ENCODE data around the gene SORCS2. TPM values are rescaled to one million over a fixed set of nuclear protein-coding genes. Genes with fewer than 3 reads are reported as not detected.

The SORCS2 gene
- total RNA-seq, 2 donors from 2014 or later = 0.68 to 0.92 TPM

DNA sequence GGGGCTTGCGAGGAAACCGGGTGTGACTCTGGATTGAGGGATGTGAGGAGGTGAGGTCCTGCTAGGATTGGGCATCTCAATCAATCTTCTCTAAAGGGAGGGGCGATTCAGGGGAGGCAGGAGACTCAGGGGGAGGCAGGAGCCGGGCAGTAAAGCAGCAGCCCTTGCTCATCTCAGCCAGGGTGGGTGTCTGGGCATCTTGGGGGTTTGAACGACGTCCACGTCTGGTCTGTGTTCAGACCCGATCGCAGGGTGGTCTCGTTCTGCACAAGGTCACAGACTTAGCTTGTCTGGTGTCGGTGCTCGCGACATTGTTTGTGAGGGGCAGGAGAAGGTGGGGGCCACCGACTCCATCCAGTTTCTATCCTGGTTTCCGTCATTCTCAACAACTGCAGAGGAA, 473.7 kb downstream of the SORCS2 start:
- no peak overlapping the region for H3K27ac ChIP-seq
- no peaks in the 10 kb centered on the region for H3K36me3 ChIP-seq
- H3K4me3 ChIP-seq = no peak overlapping the region
- H3K4me1 ChIP-seq (ENCODE audit: control insufficient read depth in 1 of 2, low read depth in 2 of 2) = no peaks in the 10 kb centered on the region
- no peaks in the 10 kb centered on the region for H3K27me3 ChIP-seq (replicated peaks; ENCODE audit: insufficient read depth)
- DNase-seq (ENCODE audit: low spot score) (no peak), ATAC-seq (ENCODE audit: insufficient number of reproducible peaks, low FRiP score, low read depth) (no peak)
- H3K9me3 ChIP-seq = no peaks in the 10 kb centered on the region
- TF ChIP-seq, protein P1, sequence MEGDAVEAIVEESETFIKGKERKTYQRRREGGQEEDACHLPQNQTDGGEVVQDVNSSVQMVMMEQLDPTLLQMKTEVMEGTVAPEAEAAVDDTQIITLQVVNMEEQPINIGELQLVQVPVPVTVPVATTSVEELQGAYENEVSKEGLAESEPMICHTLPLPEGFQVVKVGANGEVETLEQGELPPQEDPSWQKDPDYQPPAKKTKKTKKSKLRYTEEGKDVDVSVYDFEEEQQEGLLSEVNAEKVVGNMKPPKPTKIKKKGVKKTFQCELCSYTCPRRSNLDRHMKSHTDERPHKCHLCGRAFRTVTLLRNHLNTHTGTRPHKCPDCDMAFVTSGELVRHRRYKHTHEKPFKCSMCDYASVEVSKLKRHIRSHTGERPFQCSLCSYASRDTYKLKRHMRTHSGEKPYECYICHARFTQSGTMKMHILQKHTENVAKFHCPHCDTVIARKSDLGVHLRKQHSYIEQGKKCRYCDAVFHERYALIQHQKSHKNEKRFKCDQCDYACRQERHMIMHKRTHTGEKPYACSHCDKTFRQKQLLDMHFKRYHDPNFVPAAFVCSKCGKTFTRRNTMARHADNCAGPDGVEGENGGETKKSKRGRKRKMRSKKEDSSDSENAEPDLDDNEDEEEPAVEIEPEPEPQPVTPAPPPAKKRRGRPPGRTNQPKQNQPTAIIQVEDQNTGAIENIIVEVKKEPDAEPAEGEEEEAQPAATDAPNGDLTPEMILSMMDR (IDR thresholded peaks at IDR 0.05) = no peak

DNA sequence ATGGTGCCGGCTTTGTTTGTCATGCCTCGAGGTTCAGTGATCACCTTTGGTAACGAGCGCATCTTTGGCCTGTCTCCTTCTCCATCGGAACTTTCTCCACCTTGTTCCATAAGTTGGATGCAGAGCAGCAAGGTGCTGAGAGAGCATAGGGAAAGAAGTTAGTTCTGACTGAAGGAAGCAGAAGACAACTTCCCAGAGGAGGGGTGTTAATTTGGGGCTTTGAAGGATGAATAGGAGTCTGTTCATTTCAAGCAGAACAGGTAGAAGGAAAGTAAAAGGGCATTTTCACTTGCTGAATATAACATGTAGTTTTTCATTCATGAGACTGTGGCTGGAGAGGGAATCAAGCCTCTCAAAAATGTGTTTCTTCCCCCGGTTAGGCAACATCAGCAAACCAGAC, 474.4 kb downstream of the SORCS2 start:
- Histone ChIP-seq H3K9me3 (peaks cover 4% of the 10 kb centered on the region), H3K36me3 (no peaks in the 10 kb centered on the region), H3K27me3 (replicated peaks; ENCODE audit: insufficient read depth) (no peaks in the 10 kb centered on the region), H3K4me1 (ENCODE audit: control insufficient read depth in 1 of 2, low read depth in 2 of 2) (no peaks in the 10 kb centered on the region), H3K27ac (no peak overlapping the region), H3K4me3 (no peak overlapping the region)
- no peak for DNase-seq (ENCODE audit: low spot score)
- TF ChIP-seq, protein P1 (IDR thresholded peaks at IDR 0.05) = no peak
- no peak for ATAC-seq (ENCODE audit: insufficient number of reproducible peaks, low FRiP score, low read depth)

DNA sequence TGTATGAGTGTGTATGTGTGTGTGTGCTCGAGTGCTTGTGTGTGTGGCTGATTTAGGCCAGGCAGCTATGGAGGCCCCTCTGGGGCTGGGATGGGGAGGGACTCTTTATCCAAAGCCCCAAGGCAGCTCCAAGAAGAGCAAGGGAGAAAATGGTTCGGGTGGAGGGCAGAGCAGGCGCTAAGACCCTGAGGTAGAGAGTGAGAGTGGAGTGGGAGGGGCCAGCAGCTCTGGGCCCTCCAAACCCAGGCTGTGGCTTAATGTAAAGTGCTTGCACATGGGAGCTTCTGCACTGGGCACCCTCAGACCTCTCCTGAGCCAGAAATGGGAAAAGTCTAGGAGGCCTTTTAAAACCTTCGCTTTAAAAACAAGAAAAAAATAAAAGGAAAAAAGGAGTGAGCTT, 475.9 kb downstream of the SORCS2 start:
- H3K4me1 ChIP-seq (ENCODE audit: control insufficient read depth in 1 of 2, low read depth in 2 of 2) = no peaks in the 10 kb centered on the region
- ATAC-seq (ENCODE audit: insufficient number of reproducible peaks, low FRiP score, low read depth) (no peak), DNase-seq (ENCODE audit: low spot score) (no peak)
- no peaks in the 10 kb centered on the region for H3K36me3 ChIP-seq
- no peak overlapping the region for H3K27ac ChIP-seq
- no peak overlapping the region for H3K4me3 ChIP-seq
- H3K27me3 ChIP-seq (replicated peaks; ENCODE audit: insufficient read depth) = no peaks in the 10 kb centered on the region
- TF ChIP-seq, protein P1 (IDR thresholded peaks at IDR 0.05) = no peak
- H3K9me3 ChIP-seq = peaks cover 4% of the 10 kb centered on the region

DNA sequence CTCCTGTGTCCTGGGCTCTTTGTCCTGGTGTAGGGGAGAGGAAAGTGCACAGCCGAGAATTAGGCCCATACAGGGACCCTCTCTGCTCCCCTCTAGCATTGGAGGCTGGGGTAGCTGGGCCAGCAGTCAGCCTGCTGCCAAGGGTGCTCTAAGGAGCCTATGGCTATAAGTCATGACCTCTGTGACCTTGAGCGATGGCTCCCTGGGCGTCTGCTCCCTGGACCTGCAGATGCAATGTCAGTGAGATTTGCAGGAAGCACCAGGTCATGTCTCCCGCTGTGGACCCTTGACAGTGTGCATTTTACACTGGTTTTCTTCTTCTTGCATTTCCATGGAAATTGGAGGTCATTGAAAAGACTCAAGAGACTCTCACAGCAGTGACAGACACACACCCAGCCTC, 476.5 kb downstream of the SORCS2 start:
- no peak for DNase-seq (ENCODE audit: low spot score)
- H3K27ac ChIP-seq = no peak overlapping the region
- H3K4me1 ChIP-seq (ENCODE audit: control insufficient read depth in 1 of 2, low read depth in 2 of 2) = no peaks in the 10 kb centered on the region
- no peaks in the 10 kb centered on the region for H3K36me3 ChIP-seq
- ATAC-seq (ENCODE audit: insufficient number of reproducible peaks, low FRiP score, low read depth) = no peak
- H3K4me3 ChIP-seq = no peak overlapping the region
- TF ChIP-seq, protein P1 (IDR thresholded peaks at IDR 0.05) = no peak
- H3K9me3 ChIP-seq = peaks cover 4% of the 10 kb centered on the region
- H3K27me3 ChIP-seq (replicated peaks; ENCODE audit: insufficient read depth) = no peaks in the 10 kb centered on the region

DNA sequence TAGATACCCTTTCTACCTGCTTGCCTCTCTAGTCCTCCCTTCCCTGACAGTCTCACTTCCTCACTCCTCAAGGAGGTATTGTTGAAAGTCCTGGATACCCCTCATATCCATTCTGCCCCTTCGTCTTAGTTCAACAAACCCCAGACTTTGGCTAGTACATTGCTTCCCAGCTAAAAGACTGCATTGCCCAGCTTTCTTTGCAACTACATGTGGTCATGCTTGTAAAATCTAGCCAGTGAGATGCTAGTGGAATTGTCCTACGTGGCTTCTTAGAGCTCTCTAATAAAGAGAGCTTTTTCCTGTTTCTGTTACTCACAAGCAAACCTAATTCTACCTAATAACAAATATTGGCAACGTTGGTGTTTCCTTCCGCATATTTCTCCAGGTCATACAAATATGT, 480.3 kb downstream of the SORCS2 start:
- no peak overlapping the region for H3K27ac ChIP-seq
- H3K36me3 ChIP-seq = no peaks in the 10 kb centered on the region
- no peaks in the 10 kb centered on the region for H3K4me1 ChIP-seq (ENCODE audit: control insufficient read depth in 1 of 2, low read depth in 2 of 2)
- TF ChIP-seq, protein P1 (IDR thresholded peaks at IDR 0.05) = no peak
- H3K4me3 ChIP-seq = no peak overlapping the region
- H3K27me3 ChIP-seq (replicated peaks; ENCODE audit: insufficient read depth) = no peaks in the 10 kb centered on the region
- H3K9me3 ChIP-seq = peaks cover 4% of the 10 kb centered on the region
- DNase-seq (ENCODE audit: low spot score) = no peak
- ATAC-seq (ENCODE audit: insufficient number of reproducible peaks, low FRiP score, low read depth) = no peak
